NCI-H146 treated with DMSO at 0.1 percent for 48 hours (cell line): ENCODE measurements around the gene KRT7.
A peak's percentile ranks its signal among the peaks of the same experiment; 100 is the strongest.

Experiments used
- DNase-seq: peaks from one replicate; lab custom pipeline; 2025; ENCODE audit not compliant: unreplicated experiment; lab: John Stamatoyannopoulos, UW

Gene KRT7

GRCh38 chr12:52211716-52212585, 21.1 kb upstream of the KRT7 start:
- DNase-seq, result no peak

- DNase-seq, result no peak
Observed at GRCh38 chr12:52212701-52213563, 20.1 kb upstream of the KRT7 start.

GRCh38 chr12:52213564-52214420, 19.3 kb upstream of the KRT7 start:
- DNase-seq, result peak; percentile 85

- no peak for DNase-seq
Observed at GRCh38 chr12:52214421-52214802, 18.6 kb upstream of the KRT7 start.

GRCh38 chr12:52215587-52216031, 17.4 kb upstream of the KRT7 start:
- DNase-seq, result peak; percentile 63

- DNase-seq, result no peak
Observed at GRCh38 chr12:52216100-52216499, 16.9 kb upstream of the KRT7 start.

GRCh38 chr12:52216807-52217206, 16.2 kb upstream of the KRT7 start:
- DNase-seq, result no peak

GRCh38 chr12:52217223-52217622, 15.8 kb upstream of the KRT7 start:
- no peak for DNase-seq

- DNase-seq, result no peak
Observed at GRCh38 chr12:52218001-52218400, 15.0 kb upstream of the KRT7 start.

GRCh38 chr12:52220477-52220876, 12.6 kb upstream of the KRT7 start:
- no peak for DNase-seq

GRCh38 chr12:52221070-52221781, 11.8 kb upstream of the KRT7 start:
- no peak for DNase-seq

- no peak for DNase-seq
Observed at GRCh38 chr12:52221912-52222457, 11.1 kb upstream of the KRT7 start.

GRCh38 chr12:52222692-52223091, 10.4 kb upstream of the KRT7 start:
- DNase-seq, result no peak

GRCh38 chr12:52223406-52224039, 9.5 kb upstream of the KRT7 start:
- DNase-seq, result no peak

GRCh38 chr12:52224151-52224550, 8.9 kb upstream of the KRT7 start:
- no peak for DNase-seq

GRCh38 chr12:52225752-52226151, 7.3 kb upstream of the KRT7 start:
- DNase-seq, result no peak

GRCh38 chr12:52226446-52226845, 6.6 kb upstream of the KRT7 start:
- no peak for DNase-seq

GRCh38 chr12:52227606-52228166, 5.4 kb upstream of the KRT7 start:
- DNase-seq, result no peak

- peak; percentile 74 for DNase-seq
Observed at GRCh38 chr12:52228366-52228765, 4.7 kb upstream of the KRT7 start.
